Measurements from ENCODE around the gene MTAP.
A peak's percentile ranks its signal among the peaks of the same experiment; 100 is the strongest.

The MTAP gene

GRCh38 chr9:21836437-21837161, 34.2 kb downstream of the MTAP start:
- peak overlapping the region in 7 of 21 experiments; percentile 2 to 67 (median 23) for H3K27ac ChIP-seq
- no peak overlapping the region for H3K4me3 ChIP-seq

- Histone ChIP-seq H3K27ac (peak overlapping the region in 1 of 21 experiments; percentile 5), H3K4me3 (no peak overlapping the region)
These were observed 35.1 kb downstream of the MTAP start for GRCh38 chr9:21837501-21837900.

- no peak overlapping the region for H3K27ac ChIP-seq
- no peak overlapping the region for H3K4me3 ChIP-seq
These were observed 38.2 kb downstream of the MTAP start for GRCh38 chr9:21840647-21841046.

GRCh38 chr9:21841133-21841532, 38.7 kb downstream of the MTAP start:
- Histone ChIP-seq H3K4me3 (no peak overlapping the region), H3K27ac (no peak overlapping the region)

- Histone ChIP-seq H3K4me3 (no peak overlapping the region), H3K27ac (no peak overlapping the region)
These were observed 46.2 kb downstream of the MTAP start for GRCh38 chr9:21848615-21849014.

GRCh38 chr9:21852754-21853153, 50.3 kb downstream of the MTAP start:
- Histone ChIP-seq H3K27ac (no peak overlapping the region), H3K4me3 (no peak overlapping the region)

GRCh38 chr9:21853414-21853813, 51.0 kb downstream of the MTAP start:
- H3K4me3 ChIP-seq, result no peak overlapping the region
- H3K27ac ChIP-seq, result no peak overlapping the region

- Histone ChIP-seq H3K27ac (no peak overlapping the region), H3K4me3 (no peak overlapping the region)
These were observed 51.7 kb downstream of the MTAP start for GRCh38 chr9:21854119-21854518.

- no peak overlapping the region for H3K4me3 ChIP-seq
- H3K27ac ChIP-seq, result no peak overlapping the region
These were observed 52.2 kb downstream of the MTAP start for GRCh38 chr9:21854594-21854993.

- Histone ChIP-seq H3K27ac (peak overlapping the region in 1 of 21 experiments; percentile 62), H3K4me3 (no peak overlapping the region)
These were observed 54.1 kb downstream of the MTAP start for GRCh38 chr9:21856301-21857094.

GRCh38 chr9:21862871-21863270, 60.4 kb downstream of the MTAP start:
- Histone ChIP-seq H3K4me3 (no peak overlapping the region), H3K27ac (no peak overlapping the region)

GRCh38 chr9:21864505-21864904, 62.1 kb downstream of the MTAP start:
- H3K4me3 ChIP-seq, result no peak overlapping the region
- no peak overlapping the region for H3K27ac ChIP-seq

GRCh38 chr9:21866302-21866701, 63.9 kb downstream of the MTAP start:
- H3K4me3 ChIP-seq, result no peak overlapping the region
- H3K27ac ChIP-seq, result no peak overlapping the region

GRCh38 chr9:21871256-21871975, 69.0 kb downstream of the MTAP start:
- Histone ChIP-seq H3K4me3 (no peak overlapping the region), H3K27ac (no peak overlapping the region)

- H3K4me3 ChIP-seq, result no peak overlapping the region
- no peak overlapping the region for H3K27ac ChIP-seq
These were observed 70.3 kb downstream of the MTAP start for GRCh38 chr9:21872696-21873095.

GRCh38 chr9:21873540-21874221, 71.2 kb downstream of the MTAP start:
- H3K27ac ChIP-seq, result no peak overlapping the region
- H3K4me3 ChIP-seq, result no peak overlapping the region

- H3K4me3 ChIP-seq, result no peak overlapping the region
- H3K27ac ChIP-seq, result no peak overlapping the region
These were observed 73.5 kb downstream of the MTAP start for GRCh38 chr9:21875893-21876292.

- no peak overlapping the region for H3K4me3 ChIP-seq
- no peak overlapping the region for H3K27ac ChIP-seq
These were observed 81.2 kb downstream of the MTAP start for GRCh38 chr9:21883642-21884041.

GRCh38 chr9:21889673-21890072, 87.2 kb downstream of the MTAP start:
- H3K4me3 ChIP-seq, result no peak overlapping the region

GRCh38 chr9:21890696-21891095, 88.3 kb downstream of the MTAP start:
- no peak overlapping the region for H3K27ac ChIP-seq
- H3K4me3 ChIP-seq, result no peak overlapping the region

More at GRCh38 chr9:21889673-21890072, 87.2 kb downstream of the MTAP start:
- H3K27ac ChIP-seq, result no peak overlapping the region

All from skin epidermis (tissue), 12 donors.